Body of pancreas (tissue), 4 donors: ENCODE results near the gene USP36. TPM values are rescaled to one million over a fixed set of nuclear protein-coding genes. Genes with fewer than 3 reads are reported as not detected.

Experiments
- ATAC-seq: fragments of 150-250 bp; one replicate; pipeline ENCODE4 v1.9.1; 2016
- DNase-seq, 4 donors: peaks; one replicate each; pipeline ENCODE4 v3.0.0-alpha.2; 2019
- H3K27ac ChIP-seq, 4 donors: fragments of 200-600 bp; sonication (generic); 1 replicate in 3 of 4; 2 replicates in 1 of 4; pipeline versions ENCODE4 v1.5.1 to v1.6.1; 2016 to 2019; ENCODE audit warnings: mild to moderate bottlenecking in 1 of 4, mixed read lengths in 1 of 4, moderate library complexity in 1 of 4
- H3K27me3 ChIP-seq, 2 donors: fragments of 200-600 bp; sonication (generic); one replicate each; pipeline ENCODE4 v1.6.0; 2016; ENCODE audit warnings: mild to moderate bottlenecking in 1 of 2
- H3K36me3 ChIP-seq, 2 donors: fragments of 200-600 bp; sonication (generic); replicated peaks in 1 of 2; 2 replicates each; pipeline ENCODE4 v1.5.1; 2016; ENCODE audit warnings: low read depth in 2 of 2; ENCODE audit not compliant: insufficient read depth in 1 of 2
- H3K4me1 ChIP-seq: fragments of 200-600 bp; sonication (generic); one replicate; pipeline ENCODE4 v1.6.0; 2016
- H3K4me3 ChIP-seq, 2 donors: fragments of 200-600 bp; sonication (generic); 1 replicate in 1 of 2; 2 replicates in 1 of 2; pipeline ENCODE4 v1.5.1; 2016 to 2019
- H3K9me3 ChIP-seq, 3 donors: fragments of 200-600 bp; sonication (generic); 1 replicate in 2 of 3; 2 replicates in 1 of 3; pipeline ENCODE4 v1.5.1; 2016
- POLR2A ChIP-seq, 3 donors: fragments of 450-650 bp; IDR thresholded peaks; one replicate each; pipeline ENCODE4 v1.6.1; 2016; ENCODE audit warnings: antibody characterized with exemption in 3 of 3, mild to moderate bottlenecking in 2 of 3
- WGBS, 2 donors: methylation state at CpG; one replicate each; pipeline ENCODE4 v1.1.5; 2017; 5-methylcytosine and 5-hydroxymethylcytosine counted together
- intact Hi-C: fragments of 100-400 bp; cut with DNase I; formaldehyde crosslinking; loops from one replicate; pipeline ENCODE4 v1.15.1; 2023
- total RNA-seq, 2 donors: library from RNA; depleted of rRNA; stranded (reverse); fragments of >200 nt; gene quantifications; one replicate each; pipeline ENCODE4 v1.1.0, GENCODE V29; 2016
- TF ChIP-seq, protein P1 (sequence below), 7 experiments: fragments of 450-650 bp in 4 of 7; fragments of 200-600 bp in 3 of 7; sonication (generic) in 3 of 7; IDR thresholded peaks; one replicate each; pipeline ENCODE4 v1.5.1; 2016 to 2019; ENCODE audit warnings: antibody characterized with exemption in 7 of 7

Gene USP36
- total RNA-seq, 2 donors from 2014 or later: 28.5 to 55.4 TPM

DNA sequence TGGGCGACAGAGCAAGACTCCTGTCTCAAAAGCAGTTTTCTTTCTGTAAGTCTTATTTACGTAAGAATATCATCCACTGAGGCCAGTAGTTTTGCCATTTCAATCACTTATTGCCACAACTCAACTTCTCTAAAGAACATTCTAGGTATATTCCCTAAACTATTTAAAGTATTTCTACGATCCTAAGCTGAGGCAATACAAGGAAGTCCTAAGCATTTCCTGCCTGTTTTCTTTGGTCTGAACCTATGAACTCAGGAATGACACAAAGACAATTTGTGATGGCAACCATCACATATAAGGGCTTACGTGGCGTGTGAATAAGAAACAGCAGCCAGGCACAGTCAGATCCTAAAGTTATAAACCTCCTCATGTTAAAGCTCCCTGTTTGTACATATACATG is 14.2 kb downstream of the USP36 start:
- Histone ChIP-seq H3K27ac (no peak overlapping the region), H3K4me1 (no peaks in the 10 kb centered on the region), H3K4me3 (no peak overlapping the region), H3K36me3 (peaks cover 6 to 42% of the 10 kb centered on the region in 2 donors), H3K9me3 (no peaks in the 10 kb centered on the region), H3K27me3 (no peaks in the 10 kb centered on the region)
- intact Hi-C loops: no loop called here
- WGBS, 2 donors: 83 to 85% methylated on average over 5 of the region's 5 CpGs
- DNase-seq: no peak
- no peak for ATAC-seq
- TF ChIP-seq, protein P1, sequence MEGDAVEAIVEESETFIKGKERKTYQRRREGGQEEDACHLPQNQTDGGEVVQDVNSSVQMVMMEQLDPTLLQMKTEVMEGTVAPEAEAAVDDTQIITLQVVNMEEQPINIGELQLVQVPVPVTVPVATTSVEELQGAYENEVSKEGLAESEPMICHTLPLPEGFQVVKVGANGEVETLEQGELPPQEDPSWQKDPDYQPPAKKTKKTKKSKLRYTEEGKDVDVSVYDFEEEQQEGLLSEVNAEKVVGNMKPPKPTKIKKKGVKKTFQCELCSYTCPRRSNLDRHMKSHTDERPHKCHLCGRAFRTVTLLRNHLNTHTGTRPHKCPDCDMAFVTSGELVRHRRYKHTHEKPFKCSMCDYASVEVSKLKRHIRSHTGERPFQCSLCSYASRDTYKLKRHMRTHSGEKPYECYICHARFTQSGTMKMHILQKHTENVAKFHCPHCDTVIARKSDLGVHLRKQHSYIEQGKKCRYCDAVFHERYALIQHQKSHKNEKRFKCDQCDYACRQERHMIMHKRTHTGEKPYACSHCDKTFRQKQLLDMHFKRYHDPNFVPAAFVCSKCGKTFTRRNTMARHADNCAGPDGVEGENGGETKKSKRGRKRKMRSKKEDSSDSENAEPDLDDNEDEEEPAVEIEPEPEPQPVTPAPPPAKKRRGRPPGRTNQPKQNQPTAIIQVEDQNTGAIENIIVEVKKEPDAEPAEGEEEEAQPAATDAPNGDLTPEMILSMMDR (IDR thresholded peaks at IDR 0.05): no peak
- TF ChIP-seq POLR2A (IDR thresholded peaks at IDR 0.05): no peak

DNA sequence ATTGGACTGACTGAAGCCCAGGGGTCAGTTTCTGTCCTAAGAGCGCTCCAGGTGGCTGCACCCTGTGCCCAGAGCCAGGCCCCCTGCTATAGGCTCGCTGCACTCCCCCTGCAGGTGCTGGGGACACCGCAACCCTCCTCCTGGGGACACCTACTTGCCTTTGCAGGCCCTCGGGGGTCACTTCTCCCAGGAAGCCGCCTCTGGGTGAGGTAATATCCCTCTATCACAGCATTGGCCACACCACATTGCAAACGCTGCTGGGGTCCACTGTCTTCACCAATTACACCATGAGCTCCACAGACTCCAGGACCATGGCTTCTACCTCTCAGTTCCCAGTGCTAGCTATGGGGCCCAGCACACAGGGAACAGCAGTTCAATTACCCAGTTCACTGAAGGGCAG is 14.9 kb downstream of the USP36 start:
- 85 to 93% methylated on average over 3 to 6 of the region's 6 CpGs for WGBS, 2 donors
- no peak for DNase-seq
- H3K9me3 ChIP-seq: no peaks in the 10 kb centered on the region
- intact Hi-C loops: no loop called here
- peaks cover 6 to 42% of the 10 kb centered on the region in 2 donors for H3K36me3 ChIP-seq
- H3K4me3 ChIP-seq: no peak overlapping the region
- no peak overlapping the region for H3K27ac ChIP-seq
- ATAC-seq: no peak
- no peaks in the 10 kb centered on the region for H3K4me1 ChIP-seq
- no peaks in the 10 kb centered on the region for H3K27me3 ChIP-seq
- TF ChIP-seq POLR2A (IDR thresholded peaks at IDR 0.05): no peak

DNA sequence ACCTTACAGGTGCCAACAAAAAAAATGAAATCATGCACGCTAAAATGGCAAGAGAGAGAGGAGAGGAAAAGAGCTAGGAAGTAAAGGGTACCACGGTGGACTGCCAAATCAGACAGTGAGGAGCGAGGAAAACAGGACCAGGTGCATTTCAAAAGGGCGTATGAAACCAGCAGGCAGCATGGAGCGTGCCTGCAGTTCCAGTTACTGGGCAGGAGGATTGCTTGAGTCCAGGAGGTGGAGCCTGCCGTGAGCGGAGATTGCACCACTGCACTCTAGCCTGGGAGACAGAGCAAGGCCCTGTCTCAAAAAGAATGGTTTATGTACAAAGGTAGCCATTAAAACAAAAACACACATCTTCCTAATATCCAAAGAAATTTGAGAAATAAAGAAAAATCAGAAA is 16.4 kb downstream of the USP36 start:
- Histone ChIP-seq H3K36me3 (peaks cover 11 to 49% of the 10 kb centered on the region in 2 donors), H3K9me3 (no peaks in the 10 kb centered on the region), H3K27ac (no peak overlapping the region), H3K4me1 (no peaks in the 10 kb centered on the region), H3K4me3 (no peak overlapping the region), H3K27me3 (no peaks in the 10 kb centered on the region)
- ATAC-seq (no peak), DNase-seq (no peak)
- WGBS, 2 donors: 80 to 94% methylated on average over 7 of the region's 7 CpGs
- intact Hi-C loops: no loop called here
- no peak for TF ChIP-seq POLR2A (IDR thresholded peaks at IDR 0.05)
- TF ChIP-seq, protein P1 (IDR thresholded peaks at IDR 0.05): no peak

DNA sequence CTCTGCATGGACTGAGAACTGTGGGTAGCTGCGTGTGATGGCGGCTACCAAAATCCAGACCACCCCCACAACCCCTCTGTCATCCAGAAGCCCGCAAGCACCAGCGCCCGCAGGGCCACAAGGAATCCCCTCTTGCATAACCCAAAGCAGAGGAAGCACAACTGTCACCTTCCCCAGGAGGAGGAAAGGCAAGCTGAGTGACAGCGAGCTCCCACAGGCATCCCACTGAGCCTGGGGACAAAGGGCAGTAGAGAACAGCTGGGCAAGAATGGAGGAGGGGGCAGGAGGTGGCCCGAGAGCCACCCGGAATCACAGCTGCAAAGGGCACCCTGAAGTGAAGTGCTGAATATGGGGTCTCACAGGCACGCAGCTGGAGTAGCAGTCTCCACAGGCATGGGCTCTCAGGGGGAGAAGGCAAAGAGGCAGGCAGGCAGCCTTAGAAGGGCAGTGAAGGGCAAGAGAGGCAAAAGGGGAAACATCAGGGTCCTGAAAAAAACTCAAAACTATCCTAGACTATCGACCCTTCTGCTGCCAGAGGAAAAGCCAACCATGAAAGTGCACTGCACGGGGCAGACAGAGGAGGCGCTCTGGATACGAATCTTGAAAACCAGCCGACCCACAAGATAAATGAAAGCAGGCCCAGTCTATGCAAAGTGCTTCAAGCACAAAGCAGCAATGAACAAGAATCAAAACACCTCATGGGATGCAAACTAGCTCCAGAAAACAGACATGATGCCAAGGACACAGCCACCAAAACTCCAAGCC is 17.1 kb downstream of the USP36 start:
- peaks cover 11 to 51% of the 10 kb centered on the region in 2 donors for H3K36me3 ChIP-seq
- H3K27me3 ChIP-seq: no peaks in the 10 kb centered on the region
- no peaks in the 10 kb centered on the region for H3K9me3 ChIP-seq
- WGBS, 2 donors: 92% methylated on average over 10 to 14 of the region's 14 CpGs
- no peak overlapping the region for H3K27ac ChIP-seq
- ATAC-seq (no peak), DNase-seq (no peak)
- no peak for TF ChIP-seq POLR2A (IDR thresholded peaks at IDR 0.05)
- TF ChIP-seq, protein P1 (IDR thresholded peaks at IDR 0.05): no peak
- no peak overlapping the region for H3K4me3 ChIP-seq
- intact Hi-C loops: no loop called here
- H3K4me1 ChIP-seq: no peaks in the 10 kb centered on the region

DNA sequence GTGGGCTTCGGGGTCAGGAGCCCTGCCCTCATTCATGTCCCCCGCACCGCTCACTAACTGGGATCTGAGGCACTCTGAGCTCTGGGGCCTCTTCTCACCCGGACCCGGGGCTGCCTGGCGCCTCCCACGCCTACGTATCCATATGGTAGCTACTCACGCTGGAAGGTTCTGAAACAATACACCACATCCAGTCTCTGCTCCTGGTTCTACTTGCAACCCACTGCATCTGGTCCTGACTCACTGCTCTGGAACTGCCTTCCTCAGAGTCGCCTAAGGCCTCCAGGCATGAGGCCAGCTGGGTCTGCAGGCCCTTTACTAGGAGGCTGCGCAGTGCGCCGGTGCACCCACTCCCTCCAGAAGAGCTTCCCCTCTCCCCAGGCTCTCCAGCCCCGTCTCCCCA is 18.1 kb downstream of the USP36 start:
- H3K4me1 ChIP-seq: no peaks in the 10 kb centered on the region

More for the DNA sequence above, 18.1 kb downstream of the USP36 start:
- WGBS, 2 donors: 95 to 96% methylated on average over 14 of the region's 14 CpGs
- ATAC-seq (no peak), DNase-seq (no peak)
- Histone ChIP-seq H3K9me3 (no peaks in the 10 kb centered on the region), H3K4me3 (no peak overlapping the region), H3K27me3 (no peaks in the 10 kb centered on the region), H3K27ac (no peak overlapping the region), H3K36me3 (peaks cover 11 to 45% of the 10 kb centered on the region in 2 donors)
- TF ChIP-seq, protein P1 (IDR thresholded peaks at IDR 0.05): no peak
- TF ChIP-seq POLR2A (IDR thresholded peaks at IDR 0.05): no peak
- intact Hi-C loops: no loop called here
